ENCODE measurements around the gene INHA.

The INHA gene

GRCh38 chr2:219561179-219562048, 10.7 kb upstream of the INHA start:
- Histone ChIP-seq H3K27me3 (ENCODE audit: low read depth, low read length) (no peaks in the 10 kb centered on the region), H3K9me3 (ENCODE audit: control insufficient read depth in 1 of 2, low read length in 2 of 2) (no peaks in the 10 kb centered on the region), H3K4me1 (ENCODE audit: control insufficient read depth in 1 of 2, insufficient read depth in 2 of 2, low read length in 2 of 2) (peaks cover 0 to 5% of the 10 kb centered on the region in 2 donors), H3K27ac (ENCODE audit: low read length) (no peak overlapping the region), H3K4me3 (ENCODE audit: low read depth in 1 of 2, low read length in 2 of 2) (no peak overlapping the region), H3K36me3 (ENCODE audit: control insufficient read depth in 1 of 2, insufficient read depth in 2 of 2, low read length in 2 of 2) (peaks cover 0 to 22% of the 10 kb centered on the region in 2 donors)

- Histone ChIP-seq H3K4me3 (ENCODE audit: low read depth in 1 of 2, low read length in 2 of 2) (no peak overlapping the region), H3K27ac (ENCODE audit: low read length) (no peak overlapping the region)
These were observed 9.8 kb upstream of the INHA start for GRCh38 chr2:219562049-219563020.

GRCh38 chr2:219563271-219563928, 8.7 kb upstream of the INHA start:
- peaks cover 0 to 40% of the 10 kb centered on the region in 2 donors for H3K36me3 ChIP-seq (ENCODE audit: control insufficient read depth in 1 of 2, insufficient read depth in 2 of 2, low read length in 2 of 2)
- no peaks in the 10 kb centered on the region for H3K27me3 ChIP-seq (ENCODE audit: low read depth, low read length)
- no peaks in the 10 kb centered on the region for H3K9me3 ChIP-seq (ENCODE audit: control insufficient read depth in 1 of 2, low read length in 2 of 2)
- no peak overlapping the region for H3K27ac ChIP-seq (ENCODE audit: low read length)
- H3K4me1 ChIP-seq (ENCODE audit: control insufficient read depth in 1 of 2, insufficient read depth in 2 of 2, low read length in 2 of 2) = peaks cover 0 to 5% of the 10 kb centered on the region in 2 donors
- no peak overlapping the region for H3K4me3 ChIP-seq (ENCODE audit: low read depth in 1 of 2, low read length in 2 of 2)

More at GRCh38 chr2:219562049-219563020, 9.8 kb upstream of the INHA start:
- H3K4me1 ChIP-seq (ENCODE audit: control insufficient read depth in 1 of 2, insufficient read depth in 2 of 2, low read length in 2 of 2) = peaks cover 0 to 5% of the 10 kb centered on the region in 2 donors
- H3K9me3 ChIP-seq (ENCODE audit: control insufficient read depth in 1 of 2, low read length in 2 of 2) = no peaks in the 10 kb centered on the region
- H3K36me3 ChIP-seq (ENCODE audit: control insufficient read depth in 1 of 2, insufficient read depth in 2 of 2, low read length in 2 of 2) = peaks cover 0 to 31% of the 10 kb centered on the region in 2 donors
- H3K27me3 ChIP-seq (ENCODE audit: low read depth, low read length) = no peaks in the 10 kb centered on the region

GRCh38 chr2:219565130-219566080, 6.7 kb upstream of the INHA start:
- no peak overlapping the region for H3K27ac ChIP-seq (ENCODE audit: low read length)
- H3K4me3 ChIP-seq (ENCODE audit: low read depth in 1 of 2, low read length in 2 of 2) = no peak overlapping the region
- no peaks in the 10 kb centered on the region for H3K27me3 ChIP-seq (ENCODE audit: low read depth, low read length)
- H3K4me1 ChIP-seq (ENCODE audit: control insufficient read depth in 1 of 2, insufficient read depth in 2 of 2, low read length in 2 of 2) = peaks cover 0 to 8% of the 10 kb centered on the region in 2 donors
- H3K9me3 ChIP-seq (ENCODE audit: control insufficient read depth in 1 of 2, low read length in 2 of 2) = no peaks in the 10 kb centered on the region
- peaks cover 0 to 40% of the 10 kb centered on the region in 2 donors for H3K36me3 ChIP-seq (ENCODE audit: control insufficient read depth in 1 of 2, insufficient read depth in 2 of 2, low read length in 2 of 2)

GRCh38 chr2:219566640-219567039, 5.5 kb upstream of the INHA start:
- no peak overlapping the region for H3K27ac ChIP-seq (ENCODE audit: low read length)
- peaks cover 0 to 40% of the 10 kb centered on the region in 2 donors for H3K36me3 ChIP-seq (ENCODE audit: control insufficient read depth in 1 of 2, insufficient read depth in 2 of 2, low read length in 2 of 2)
- H3K4me3 ChIP-seq (ENCODE audit: low read depth in 1 of 2, low read length in 2 of 2) = no peak overlapping the region
- no peaks in the 10 kb centered on the region for H3K27me3 ChIP-seq (ENCODE audit: low read depth, low read length)
- no peaks in the 10 kb centered on the region for H3K9me3 ChIP-seq (ENCODE audit: control insufficient read depth in 1 of 2, low read length in 2 of 2)
- peaks cover 0 to 12% of the 10 kb centered on the region in 2 donors for H3K4me1 ChIP-seq (ENCODE audit: control insufficient read depth in 1 of 2, insufficient read depth in 2 of 2, low read length in 2 of 2)

- Histone ChIP-seq H3K27ac (ENCODE audit: low read length) (no peak overlapping the region), H3K4me1 (ENCODE audit: control insufficient read depth in 1 of 2, insufficient read depth in 2 of 2, low read length in 2 of 2) (peaks cover 0 to 16% of the 10 kb centered on the region in 2 donors), H3K4me3 (ENCODE audit: low read depth in 1 of 2, low read length in 2 of 2) (no peak overlapping the region), H3K27me3 (ENCODE audit: low read depth, low read length) (no peaks in the 10 kb centered on the region), H3K9me3 (ENCODE audit: control insufficient read depth in 1 of 2, low read length in 2 of 2) (no peaks in the 10 kb centered on the region), H3K36me3 (ENCODE audit: control insufficient read depth in 1 of 2, insufficient read depth in 2 of 2, low read length in 2 of 2) (peaks cover 0 to 40% of the 10 kb centered on the region in 2 donors)
These were observed 5.0 kb upstream of the INHA start for GRCh38 chr2:219567131-219567530.

- H3K9me3 ChIP-seq (ENCODE audit: control insufficient read depth in 1 of 2, low read length in 2 of 2) = no peaks in the 10 kb centered on the region
- H3K27ac ChIP-seq (ENCODE audit: low read length) = no peak overlapping the region
- H3K36me3 ChIP-seq (ENCODE audit: control insufficient read depth in 1 of 2, insufficient read depth in 2 of 2, low read length in 2 of 2) = peaks cover 0 to 37% of the 10 kb centered on the region in 2 donors
- no peak overlapping the region for H3K4me3 ChIP-seq (ENCODE audit: low read depth in 1 of 2, low read length in 2 of 2)
- no peaks in the 10 kb centered on the region for H3K27me3 ChIP-seq (ENCODE audit: low read depth, low read length)
- H3K4me1 ChIP-seq (ENCODE audit: control insufficient read depth in 1 of 2, insufficient read depth in 2 of 2, low read length in 2 of 2) = peaks cover 0 to 16% of the 10 kb centered on the region in 2 donors
These were observed 4.2 kb upstream of the INHA start for GRCh38 chr2:219567791-219568361.

- H3K4me1 ChIP-seq (ENCODE audit: control insufficient read depth in 1 of 2, insufficient read depth in 2 of 2, low read length in 2 of 2) = peaks cover 0 to 16% of the 10 kb centered on the region in 2 donors
- H3K27ac ChIP-seq (ENCODE audit: low read length) = no peak overlapping the region
- H3K9me3 ChIP-seq (ENCODE audit: control insufficient read depth in 1 of 2, low read length in 2 of 2) = no peaks in the 10 kb centered on the region
- peaks cover 0 to 27% of the 10 kb centered on the region in 2 donors for H3K36me3 ChIP-seq (ENCODE audit: control insufficient read depth in 1 of 2, insufficient read depth in 2 of 2, low read length in 2 of 2)
- H3K27me3 ChIP-seq (ENCODE audit: low read depth, low read length) = no peaks in the 10 kb centered on the region
- H3K4me3 ChIP-seq (ENCODE audit: low read depth in 1 of 2, low read length in 2 of 2) = no peak overlapping the region
These were observed 3.1 kb upstream of the INHA start for GRCh38 chr2:219569041-219569440.

- H3K4me3 ChIP-seq (ENCODE audit: low read depth in 1 of 2, low read length in 2 of 2) = peak overlapping the region in 1 of 2 donors; percentile 74
- no peaks in the 10 kb centered on the region for H3K9me3 ChIP-seq (ENCODE audit: control insufficient read depth in 1 of 2, low read length in 2 of 2)
- H3K27me3 ChIP-seq (ENCODE audit: low read depth, low read length) = no peaks in the 10 kb centered on the region
- peaks cover 0 to 16% of the 10 kb centered on the region in 2 donors for H3K4me1 ChIP-seq (ENCODE audit: control insufficient read depth in 1 of 2, insufficient read depth in 2 of 2, low read length in 2 of 2)
- no peak overlapping the region for H3K27ac ChIP-seq (ENCODE audit: low read length)
- peaks cover 0 to 27% of the 10 kb centered on the region in 2 donors for H3K36me3 ChIP-seq (ENCODE audit: control insufficient read depth in 1 of 2, insufficient read depth in 2 of 2, low read length in 2 of 2)
These were observed 2.5 kb upstream of the INHA start for GRCh38 chr2:219569635-219570034.

All from muscle layer of duodenum (tissue), 2 donors.